Measurements from ENCODE around the gene TTLL6. TPM values are rescaled to one million over a fixed set of nuclear protein-coding genes. Genes with fewer than 3 reads are reported as not detected.

The TTLL6 gene
- total RNA-seq, 1 experiment from 2014 or later: 0.21 TPM

- no TSS peak for BruUV-seq (replicated peaks)
- Mint-ChIP-seq H3K9me3 (ENCODE audit: low read depth, unreplicated experiment) (no peaks in the 10 kb centered on the region), H3K4me3 (ENCODE audit: low read depth, unreplicated experiment) (no peak overlapping the region), H3K27me3 (ENCODE audit: unreplicated experiment) (peaks cover 96% of the 10 kb centered on the region), H3K27ac (ENCODE audit: unreplicated experiment) (no peak overlapping the region), H3K4me1 (ENCODE audit: low read depth, unreplicated experiment) (peaks cover 15% of the 10 kb centered on the region), H3K36me3 (ENCODE audit: insufficient read depth, unreplicated experiment) (no peaks in the 10 kb centered on the region)
- DNase-seq: no peak
- CTCF ChIA-PET: interaction anchor here (0.6 kb wide), 1 partner anchor 17 kb away, joined by 6 read pairs; no protein-coding TSS in a partner anchor
- intact Hi-C loops (cut with micrococcal nuclease; ENCODE audit: unreplicated experiment): no loop called here
- TF ChIP-seq CTCF (IDR thresholded peaks at IDR 0.05; ENCODE audit: unreplicated experiment): no peak
Observed at GRCh38 chr17:48747445-48748363, 69.3 kb downstream of the TTLL6 start.

GRCh38 chr17:48746916-48747444, 70.0 kb downstream of the TTLL6 start:
- H3K27ac Mint-ChIP-seq (ENCODE audit: unreplicated experiment): no peak overlapping the region
- no peak for DNase-seq
- BruUV-seq (replicated peaks): no TSS peak
- H3K4me3 Mint-ChIP-seq (ENCODE audit: low read depth, unreplicated experiment): no peak overlapping the region
- no peaks in the 10 kb centered on the region for H3K36me3 Mint-ChIP-seq (ENCODE audit: insufficient read depth, unreplicated experiment)
- H3K9me3 Mint-ChIP-seq (ENCODE audit: low read depth, unreplicated experiment): no peaks in the 10 kb centered on the region
- peaks cover 9% of the 10 kb centered on the region for H3K4me1 Mint-ChIP-seq (ENCODE audit: low read depth, unreplicated experiment)
- intact Hi-C loops (cut with micrococcal nuclease; ENCODE audit: unreplicated experiment): no loop called here
- CTCF ChIA-PET: interaction anchor here (0.6 kb wide), 1 partner anchor 780 kb away, joined by 3 read pairs; no protein-coding TSS in a partner anchor
- H3K27me3 Mint-ChIP-seq (ENCODE audit: unreplicated experiment): peaks cover 96% of the 10 kb centered on the region
- TF ChIP-seq CTCF (IDR thresholded peaks at IDR 0.05; ENCODE audit: unreplicated experiment): no peak

- peaks cover 96% of the 10 kb centered on the region for H3K27me3 Mint-ChIP-seq (ENCODE audit: unreplicated experiment)
- H3K9me3 Mint-ChIP-seq (ENCODE audit: low read depth, unreplicated experiment): no peaks in the 10 kb centered on the region
- CTCF ChIA-PET: interaction anchor here (0.9 kb wide), 1 partner anchor 17 kb away, joined by 4 read pairs; the partner anchor contains the start of gene HOXB13
- no peak for TF ChIP-seq CTCF (IDR thresholded peaks at IDR 0.05; ENCODE audit: unreplicated experiment)
- intact Hi-C loops (cut with micrococcal nuclease; ENCODE audit: unreplicated experiment): no loop called here
- H3K27ac Mint-ChIP-seq (ENCODE audit: unreplicated experiment): no peak overlapping the region
- no peaks in the 10 kb centered on the region for H3K36me3 Mint-ChIP-seq (ENCODE audit: insufficient read depth, unreplicated experiment)
- DNase-seq: no peak
- BruUV-seq (replicated peaks): no TSS peak
- no peaks in the 10 kb centered on the region for H3K4me1 Mint-ChIP-seq (ENCODE audit: low read depth, unreplicated experiment)
- no peak overlapping the region for H3K4me3 Mint-ChIP-seq (ENCODE audit: low read depth, unreplicated experiment)
Observed at GRCh38 chr17:48745381-48746275, 71.4 kb downstream of the TTLL6 start.

- Mint-ChIP-seq H3K27me3 (ENCODE audit: unreplicated experiment) (peaks cover 93% of the 10 kb centered on the region), H3K4me1 (ENCODE audit: low read depth, unreplicated experiment) (no peaks in the 10 kb centered on the region), H3K9me3 (ENCODE audit: low read depth, unreplicated experiment) (no peaks in the 10 kb centered on the region), H3K4me3 (ENCODE audit: low read depth, unreplicated experiment) (no peak overlapping the region), H3K36me3 (ENCODE audit: insufficient read depth, unreplicated experiment) (no peaks in the 10 kb centered on the region), H3K27ac (ENCODE audit: unreplicated experiment) (no peak overlapping the region)
- DNase-seq: no peak
- intact Hi-C loops (cut with micrococcal nuclease; ENCODE audit: unreplicated experiment): no loop called here
- TF ChIP-seq CTCF (IDR thresholded peaks at IDR 0.05; ENCODE audit: unreplicated experiment): no peak
- CTCF ChIA-PET: no interaction called here
- BruUV-seq (replicated peaks): no TSS peak
Observed at GRCh38 chr17:48740537-48740936, 76.5 kb downstream of the TTLL6 start.
